Regular cardiac myocyte (primary cell): ENCODE data around the gene C12orf54. TPM values are rescaled to one million over a fixed set of nuclear protein-coding genes. Genes with fewer than 3 reads are reported as not detected.

Experiments used
- total RNA-seq: library from RNA; depleted of rRNA; stranded (reverse); fragments of >200 nt; gene quantifications from 2 replicates; pipeline ENCODE4 v1.2.3, GENCODE V29; 2014

Gene C12orf54
- total RNA-seq: under 0.01 TPM in 1 of 2 replicates, not detected in the other

GRCh38 chr12:48482198-48482597, at the start of gene C12orf54:
Gene C12orf54, plus strand, starts transcription at chr12:48482498. Its CDS starts 799 bp downstream, at chr12:48483297.

GRCh38 chr12:48472259-48472658, 10.0 kb upstream of the C12orf54 start, which contains the start of gene ANP32D:
Gene ANP32D, plus strand, starts transcription at chr12:48472559. Its CDS starts 106 bp downstream, at chr12:48472665.

GRCh38 chr12:48525332-48525731, 43.0 kb downstream of the C12orf54 start, which contains the start of gene OR8S1:
Gene OR8S1, plus strand, starts transcription at chr12:48525632. Its CDS starts 0 bp downstream, at chr12:48525632.

Other genes with a start within 250 kb of the C12orf54 start
- 8.4 and 16.6 TPM in 2 replicates for gene ZNF641, start 131.6 kb upstream of the C12orf54 start, total RNA-seq
- gene ANP32D, start 9.9 kb upstream of the C12orf54 start, total RNA-seq: not detected in 2 replicates
- gene OR8S1, start 43.1 kb downstream of the C12orf54 start, total RNA-seq: not detected in 2 replicates
- gene LALBA, start 87.5 kb downstream of the C12orf54 start, total RNA-seq: not detected in 2 replicates
- gene KANSL2, start 199.7 kb downstream of the C12orf54 start, total RNA-seq: 60.9 and 63.8 TPM in 2 replicates
- 27.3 and 31.4 TPM in 2 replicates for gene CCNT1, start 234.2 kb downstream of the C12orf54 start, total RNA-seq